ENCODE measurements around the gene RPS21.

Gene RPS21

GRCh38 chr20:62426699-62427131 lies 39.8 kb downstream of the RPS21 start:
- no peak for DNase-seq (ENCODE audit: low read depth)

DNA sequence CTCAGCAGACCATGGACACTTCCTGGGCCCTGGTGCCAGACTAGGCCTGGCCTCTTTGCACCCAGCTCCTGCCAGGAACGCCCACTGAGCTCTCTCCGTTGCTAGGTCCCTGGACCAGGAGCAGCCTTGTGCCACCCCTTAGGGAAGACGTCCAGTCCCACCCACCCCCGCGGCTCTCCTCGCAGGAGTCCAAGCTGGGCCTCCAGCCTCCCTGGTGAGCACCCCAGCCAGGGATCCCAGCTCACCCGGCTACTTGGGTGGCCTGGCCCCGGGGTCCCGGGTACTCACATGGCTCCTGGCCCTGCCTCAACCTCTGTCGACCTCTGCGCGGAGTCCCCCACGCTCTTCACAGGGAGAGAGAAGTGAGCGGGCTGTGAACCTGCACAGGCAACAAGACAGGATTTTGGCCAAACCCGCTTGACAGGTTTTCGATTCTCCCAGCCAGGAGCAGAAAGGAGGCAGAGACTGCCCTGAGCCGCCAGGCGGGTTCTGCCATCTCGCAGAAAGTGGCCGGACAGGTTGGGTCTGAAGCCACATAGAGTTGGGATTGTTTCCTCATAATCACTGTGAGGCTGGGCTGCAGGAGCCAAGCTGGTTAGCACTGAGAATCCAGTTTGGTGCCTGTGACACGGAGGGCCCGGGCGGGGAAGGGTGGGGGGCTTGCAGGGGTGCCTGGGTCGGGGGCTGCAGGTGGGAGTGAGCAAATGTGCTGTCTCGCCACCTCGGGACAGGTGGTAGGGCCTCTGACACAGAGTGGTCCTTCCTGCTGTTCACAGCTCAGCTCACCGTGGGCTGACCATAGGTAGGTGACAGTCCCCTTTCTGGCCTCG lies 40.5 kb downstream of the RPS21 start, which contains the start of gene RBBP8NL:
Gene RBBP8NL, minus strand, starts transcription at position 368 of the 830 bp plus-strand sequence. CDS start 7,892 bp downstream, outside the sequence.
- no peak for DNase-seq (ENCODE audit: low read depth)

DNA sequence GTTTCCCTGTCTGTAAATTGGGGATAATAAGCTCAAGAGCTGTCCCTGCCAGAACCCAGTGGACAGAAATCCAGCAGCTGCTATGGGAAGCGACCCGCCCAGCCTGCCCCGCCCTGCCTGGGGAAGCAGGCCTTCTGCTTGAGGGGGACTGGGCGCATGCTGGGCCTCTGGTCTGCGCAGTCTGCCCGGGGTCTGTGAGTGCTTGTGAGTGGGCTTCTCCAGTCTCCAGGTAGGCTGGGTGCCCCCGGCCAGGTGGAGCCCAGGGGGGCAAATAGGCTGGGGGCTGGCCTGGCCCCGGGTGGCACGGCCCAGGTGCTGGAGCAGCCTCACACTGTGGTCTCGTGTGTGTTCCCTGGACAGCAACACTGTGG lies 41.1 kb downstream of the RPS21 start:
- no peak for DNase-seq (ENCODE audit: low read depth)

DNA sequence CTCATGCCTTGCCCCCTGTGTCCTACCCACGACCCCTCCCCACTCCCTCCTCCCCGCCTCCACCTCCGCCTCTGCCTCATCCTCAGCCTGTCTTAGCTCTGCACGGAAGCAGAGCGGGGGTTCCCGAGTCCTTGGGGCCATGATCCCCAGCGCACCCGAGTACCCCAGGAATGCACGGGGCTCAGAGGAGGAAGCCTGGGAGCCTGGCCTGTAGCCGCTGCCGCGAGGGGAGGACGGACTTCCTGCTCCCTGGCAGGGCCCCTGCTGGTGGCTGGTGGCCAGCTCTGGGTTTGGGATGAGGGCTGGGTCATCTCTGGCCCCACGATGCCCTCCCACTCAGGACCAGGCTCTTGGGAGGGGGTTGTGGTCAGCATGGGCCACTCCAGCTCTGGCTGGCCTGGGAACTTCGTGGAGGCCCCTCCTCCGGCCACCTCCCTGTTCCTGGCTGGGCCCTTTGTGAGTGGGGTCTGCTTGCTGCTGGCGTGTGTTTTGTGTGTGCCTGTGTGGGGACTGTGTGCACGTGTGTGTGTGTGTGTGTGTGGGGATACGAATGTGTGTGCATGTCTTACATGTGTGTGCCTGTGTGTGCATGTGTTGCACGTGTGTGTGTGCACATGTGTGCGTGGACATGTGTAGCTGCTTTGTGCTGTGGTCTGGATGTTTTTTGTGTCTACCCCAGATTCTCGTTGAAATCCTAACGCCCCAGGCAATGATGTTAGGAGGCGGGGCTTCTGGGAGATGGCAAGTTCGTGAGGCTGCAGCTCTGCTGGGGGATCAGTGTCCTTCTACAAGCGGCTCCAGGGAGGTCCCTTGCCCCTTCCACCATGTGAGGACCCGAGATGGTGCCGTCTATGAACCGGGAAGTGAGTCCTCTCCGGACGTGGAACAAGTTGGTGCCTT lies 41.7 kb downstream of the RPS21 start:
- DNase-seq (ENCODE audit: low read depth): no peak

GRCh38 chr20:62429455-62430310 lies 42.8 kb downstream of the RPS21 start:
- DNase-seq (ENCODE audit: low read depth): no peak

DNA sequence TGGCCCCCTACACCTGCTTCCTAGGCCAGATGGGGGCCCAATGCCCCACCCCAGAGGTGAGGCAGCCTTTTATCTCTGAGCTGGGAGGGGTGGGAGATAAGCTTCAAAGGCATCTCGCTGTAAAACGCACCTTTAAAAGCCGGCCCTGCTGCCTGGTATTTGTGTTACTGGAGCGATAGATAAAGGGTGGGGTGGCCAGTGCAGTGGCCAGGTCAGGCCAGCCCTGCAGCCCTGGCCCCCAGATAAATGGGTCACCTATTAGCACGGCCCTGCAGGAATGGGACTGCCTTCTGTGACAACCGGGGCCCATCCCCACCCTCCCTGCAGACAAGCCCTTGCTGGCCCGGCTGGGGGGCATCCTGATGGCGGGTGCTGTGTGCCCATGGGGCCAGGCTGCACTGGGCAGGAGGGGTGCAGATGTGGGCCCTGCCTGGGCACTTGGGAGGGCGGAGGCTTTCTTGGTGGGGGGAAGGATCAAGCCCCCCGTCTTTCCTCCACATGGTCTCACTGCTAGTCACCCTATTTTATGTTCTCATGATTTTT lies 43.5 kb downstream of the RPS21 start:
- no peak for DNase-seq (ENCODE audit: low read depth)

- DNase-seq (ENCODE audit: low read depth): no peak
Measured at GRCh38 chr20:62430866-62431447, 44.1 kb downstream of the RPS21 start.

- DNase-seq (ENCODE audit: low read depth): no peak
Measured at GRCh38 chr20:62433658-62434497, 47.0 kb downstream of the RPS21 start.

GRCh38 chr20:62436692-62437091 lies 49.8 kb downstream of the RPS21 start:
- DNase-seq (ENCODE audit: low read depth): no peak

GRCh38 chr20:62437496-62437895 lies 50.6 kb downstream of the RPS21 start:
- DNase-seq (ENCODE audit: low read depth): no peak

DNA sequence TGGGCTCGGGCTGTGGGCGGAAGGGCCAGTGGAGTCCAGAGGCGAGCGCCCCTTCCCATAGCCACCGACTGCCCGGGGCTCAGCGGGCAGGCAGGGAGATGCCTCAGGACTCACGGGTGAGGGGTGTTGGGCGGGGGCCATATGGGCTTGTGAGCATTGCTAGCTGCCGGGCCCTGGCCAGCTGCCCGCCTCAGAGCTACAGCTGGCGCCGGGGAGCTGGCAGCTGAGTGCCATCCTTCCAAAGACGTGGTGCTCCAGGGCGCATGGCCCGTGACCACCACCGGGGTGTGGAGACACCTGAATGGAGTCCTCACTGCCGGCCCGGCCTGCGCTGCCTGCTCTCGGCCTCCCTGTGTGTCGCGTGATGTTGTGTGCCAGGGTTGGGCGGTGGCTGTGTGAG lies 51.0 kb downstream of the RPS21 start:
- no peak for DNase-seq (ENCODE audit: low read depth)
